Neuron (in vitro differentiated cells): ENCODE data around the gene LRRC17.
"Not testable (repeated sequence)": the region's sequence is repeated elsewhere in the genome, so short reads cannot be mapped to it uniquely, and the experiment has no call there.

Experiments
- H2AFZ ChIP-seq: one replicate; pipeline ENCODE4 v1.6.1; 2013; ENCODE audit warnings: low read depth, mild to moderate bottlenecking, inconsistent platforms, low read length, moderate library complexity
- H3K27me3 ChIP-seq: one replicate; pipeline ENCODE4 v1.6.1; 2013; ENCODE audit warnings: low read length; ENCODE audit not compliant: insufficient read depth
- H3K36me3 ChIP-seq: one replicate; pipeline ENCODE4 v1.6.1; 2013; ENCODE audit warnings: low read length; ENCODE audit not compliant: insufficient read depth
- H3K4me1 ChIP-seq: one replicate; pipeline ENCODE4 v1.6.1; 2013; ENCODE audit warnings: low read length; ENCODE audit not compliant: insufficient read depth
- H3K4me3 ChIP-seq: 2 replicates; pipeline ENCODE4 v1.5.1; 2013; ENCODE audit warnings: mild to moderate bottlenecking, low read length, moderate library complexity
- H3K9me3 ChIP-seq: one replicate; pipeline ENCODE4 v1.6.1; 2013; ENCODE audit warnings: low read length

LRRC17 gene

DNA sequence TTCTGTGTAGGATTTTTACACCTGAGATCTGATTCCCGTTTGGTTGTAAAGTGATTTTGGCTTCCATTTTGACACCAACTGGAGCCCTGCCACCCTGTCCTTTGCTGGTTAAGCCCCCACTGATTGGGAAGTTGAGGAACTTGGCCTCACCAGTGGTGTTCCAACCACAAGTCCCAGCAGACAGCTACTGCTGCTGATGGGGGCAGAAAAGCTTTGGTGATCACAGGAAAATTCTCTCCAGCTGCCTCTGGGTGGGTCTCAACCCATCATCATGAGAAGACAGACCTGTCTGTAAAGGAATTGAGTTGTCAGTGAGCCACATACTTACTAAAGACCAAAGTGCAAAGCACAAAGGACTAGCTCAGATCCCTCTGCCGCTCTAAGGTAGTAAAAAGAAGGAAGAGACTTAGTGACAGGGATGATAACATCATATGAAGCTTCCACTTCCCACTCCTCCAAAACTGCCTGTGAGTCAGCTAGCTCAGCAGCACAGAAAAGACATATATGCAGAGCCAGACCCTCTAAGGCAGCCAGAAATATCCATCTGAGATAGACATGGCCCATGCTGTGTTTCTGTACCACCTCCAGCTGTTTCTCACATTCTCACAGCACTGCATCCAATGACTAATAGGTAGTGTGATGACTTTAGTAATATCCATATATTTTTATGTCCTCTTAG is 22.4 kb upstream of the LRRC17 start:
- Histone ChIP-seq H3K4me1 (peaks cover 3% of the 10 kb centered on the region), H3K4me3 (no peak overlapping the region)

DNA sequence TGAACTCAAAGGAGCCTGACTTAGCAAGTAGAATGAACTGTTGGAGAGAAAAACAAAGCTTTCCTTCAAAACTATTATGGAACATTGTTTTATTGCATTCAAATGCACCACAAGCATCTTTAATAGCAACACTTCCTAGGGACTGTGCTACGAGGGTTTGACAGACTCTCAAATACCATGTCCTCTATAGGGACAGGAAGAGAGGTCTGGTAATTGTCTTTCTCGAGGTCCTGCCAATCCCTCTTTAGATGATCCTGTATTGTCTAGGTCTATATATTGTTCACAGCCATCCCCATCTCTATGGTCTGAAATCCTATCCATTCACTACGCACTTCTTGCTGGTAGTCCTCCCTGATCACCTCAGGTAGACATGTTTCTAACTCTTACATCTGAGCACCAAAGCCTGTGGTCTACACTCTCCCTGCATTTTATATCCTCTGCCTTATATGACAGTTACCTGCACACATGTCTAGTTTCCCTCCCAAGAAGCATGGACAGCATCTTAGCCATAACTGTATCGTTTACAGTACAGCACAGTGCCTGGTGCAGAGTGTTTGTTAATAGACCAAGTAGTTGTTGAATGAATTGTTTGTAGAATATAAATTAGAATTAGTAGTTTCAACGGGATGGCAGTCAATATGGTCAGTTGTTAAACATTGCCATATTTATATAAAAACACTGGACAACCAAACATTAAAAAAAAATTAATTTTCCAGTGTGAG is 21.7 kb upstream of the LRRC17 start:
- Histone ChIP-seq H2AFZ (no peak overlapping the region), H3K4me1 (peaks cover 3% of the 10 kb centered on the region), H3K36me3 (no peaks in the 10 kb centered on the region), H3K4me3 (no peak overlapping the region), H3K9me3 (no peaks in the 10 kb centered on the region), H3K27me3 (no peaks in the 10 kb centered on the region)

More for the DNA sequence above, 22.4 kb upstream of the LRRC17 start:
- H3K36me3 ChIP-seq, result no peaks in the 10 kb centered on the region
- H3K27me3 ChIP-seq, result no peaks in the 10 kb centered on the region
- H2AFZ ChIP-seq, result no peak overlapping the region
- H3K9me3 ChIP-seq, result no peaks in the 10 kb centered on the region

GRCh38 chr7:102891693-102892261 is 21.0 kb upstream of the LRRC17 start:
- no peak overlapping the region for H2AFZ ChIP-seq
- no peaks in the 10 kb centered on the region for H3K9me3 ChIP-seq
- peaks cover 3% of the 10 kb centered on the region for H3K4me1 ChIP-seq
- no peak overlapping the region for H3K4me3 ChIP-seq
- H3K27me3 ChIP-seq, result no peaks in the 10 kb centered on the region
- no peaks in the 10 kb centered on the region for H3K36me3 ChIP-seq

GRCh38 chr7:102892631-102893278 is 20.0 kb upstream of the LRRC17 start:
- no peaks in the 10 kb centered on the region for H3K9me3 ChIP-seq
- no peak overlapping the region for H2AFZ ChIP-seq
- no peaks in the 10 kb centered on the region for H3K4me1 ChIP-seq
- H3K4me3 ChIP-seq, result no peak overlapping the region
- no peaks in the 10 kb centered on the region for H3K27me3 ChIP-seq
- H3K36me3 ChIP-seq, result no peaks in the 10 kb centered on the region

DNA sequence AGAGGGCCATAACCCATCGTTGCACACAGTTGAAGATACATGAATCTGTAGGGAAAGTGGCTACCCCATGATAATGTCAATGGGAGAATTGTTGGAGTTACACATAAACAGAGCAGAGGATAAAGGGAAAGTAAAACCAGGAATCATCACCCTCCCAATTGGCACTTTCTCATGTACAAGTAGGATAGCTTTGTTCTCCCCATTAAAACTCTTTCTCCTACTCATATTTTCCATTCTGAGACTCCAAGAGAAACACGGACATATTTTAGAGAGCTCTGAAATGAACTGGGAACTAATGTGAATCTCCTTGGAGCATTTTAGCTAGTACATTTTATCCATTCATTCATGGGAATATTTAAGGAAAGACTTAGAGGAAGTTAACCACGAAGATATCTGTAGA is 17.2 kb upstream of the LRRC17 start:
- Histone ChIP-seq H3K9me3 (no peaks in the 10 kb centered on the region), H3K4me1 (no peaks in the 10 kb centered on the region), H2AFZ (no peak overlapping the region), H3K36me3 (no peaks in the 10 kb centered on the region), H3K4me3 (no peak overlapping the region), H3K27me3 (no peaks in the 10 kb centered on the region)

GRCh38 chr7:102896585-102896984 is 16.2 kb upstream of the LRRC17 start:
- H3K36me3 ChIP-seq, result no peaks in the 10 kb centered on the region
- H3K27me3 ChIP-seq, result no peaks in the 10 kb centered on the region
- no peaks in the 10 kb centered on the region for H3K9me3 ChIP-seq
- H3K4me3 ChIP-seq, result no peak overlapping the region
- H2AFZ ChIP-seq, result no peak overlapping the region
- H3K4me1 ChIP-seq, result no peaks in the 10 kb centered on the region

DNA sequence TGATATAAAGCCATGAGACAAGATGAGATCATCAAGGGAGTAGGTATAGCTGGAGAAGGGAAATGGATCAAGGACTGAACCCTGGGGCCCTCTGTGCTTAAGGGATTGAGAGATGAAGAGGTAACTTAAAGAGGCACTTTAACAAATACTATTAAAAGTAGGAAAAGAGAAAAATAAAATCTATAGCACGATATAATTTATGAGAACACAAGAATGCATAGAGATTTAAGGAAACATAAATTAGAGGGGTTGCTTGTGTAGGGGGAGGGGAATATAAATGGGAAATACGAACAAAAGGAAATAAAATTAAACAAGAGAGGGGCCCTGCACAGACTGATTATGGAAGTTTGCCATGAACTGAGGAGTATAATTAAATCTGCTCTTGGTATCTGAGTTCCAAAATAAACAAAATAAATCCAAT is 15.6 kb upstream of the LRRC17 start:
- no peaks in the 10 kb centered on the region for H3K36me3 ChIP-seq
- H3K9me3 ChIP-seq, result no peaks in the 10 kb centered on the region
- no peak overlapping the region for H2AFZ ChIP-seq
- H3K27me3 ChIP-seq, result no peaks in the 10 kb centered on the region
- no peaks in the 10 kb centered on the region for H3K4me1 ChIP-seq
- H3K4me3 ChIP-seq, result no peak overlapping the region

DNA sequence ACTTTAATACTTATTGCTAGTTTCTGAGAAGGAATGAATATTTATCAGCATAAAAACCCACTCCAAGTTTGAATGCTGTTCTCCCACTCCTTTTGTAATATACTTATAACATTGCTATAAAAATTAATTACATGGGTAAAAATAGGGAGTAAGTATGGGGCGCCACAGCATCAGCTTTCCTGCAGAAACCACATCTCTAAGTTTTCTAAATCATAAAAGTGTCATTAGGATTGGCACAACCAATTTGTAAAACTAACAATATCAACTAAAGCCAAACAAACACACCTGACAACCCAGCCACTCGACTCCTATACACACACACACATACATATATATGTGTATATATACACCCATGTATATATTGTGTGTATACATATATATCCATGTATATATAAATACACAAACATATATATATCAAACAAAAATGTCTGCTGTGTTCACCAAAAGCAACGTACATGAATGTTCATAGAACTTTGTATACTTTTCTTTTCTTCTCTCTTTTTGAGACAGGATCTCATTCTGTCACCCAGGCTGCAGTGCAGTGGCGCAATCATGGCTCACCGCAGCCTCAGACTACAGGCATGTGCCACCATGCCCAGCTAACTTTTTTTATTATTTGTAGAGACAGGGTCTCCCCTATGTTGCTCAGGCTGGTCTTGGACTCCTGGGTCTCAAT is 14.8 kb upstream of the LRRC17 start:
- Histone ChIP-seq H3K9me3 (no peaks in the 10 kb centered on the region), H3K36me3 (no peaks in the 10 kb centered on the region), H2AFZ (no peak overlapping the region), H3K4me3 (no peak overlapping the region), H3K27me3 (no peaks in the 10 kb centered on the region), H3K4me1 (no peaks in the 10 kb centered on the region)

DNA sequence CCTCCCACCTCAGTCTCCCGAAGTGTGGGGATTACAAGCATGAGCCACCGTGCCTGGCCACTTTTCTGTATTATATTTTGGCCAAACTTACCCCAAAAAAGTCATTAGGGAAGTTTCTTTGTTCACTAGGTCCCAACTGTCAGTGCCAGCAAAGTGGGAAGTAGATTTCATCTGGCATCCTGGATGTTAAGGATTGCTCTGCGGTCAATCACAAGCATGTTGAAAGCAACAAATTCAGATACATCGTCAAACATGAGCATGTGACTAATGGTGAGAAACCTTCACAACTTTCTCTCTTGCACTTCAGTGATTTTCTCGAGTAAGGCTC is 14.3 kb upstream of the LRRC17 start:
- Histone ChIP-seq H3K4me1 (no peaks in the 10 kb centered on the region), H3K9me3 (no peaks in the 10 kb centered on the region), H2AFZ (no peak overlapping the region), H3K4me3 (no peak overlapping the region), H3K27me3 (no peaks in the 10 kb centered on the region), H3K36me3 (no peaks in the 10 kb centered on the region)

DNA sequence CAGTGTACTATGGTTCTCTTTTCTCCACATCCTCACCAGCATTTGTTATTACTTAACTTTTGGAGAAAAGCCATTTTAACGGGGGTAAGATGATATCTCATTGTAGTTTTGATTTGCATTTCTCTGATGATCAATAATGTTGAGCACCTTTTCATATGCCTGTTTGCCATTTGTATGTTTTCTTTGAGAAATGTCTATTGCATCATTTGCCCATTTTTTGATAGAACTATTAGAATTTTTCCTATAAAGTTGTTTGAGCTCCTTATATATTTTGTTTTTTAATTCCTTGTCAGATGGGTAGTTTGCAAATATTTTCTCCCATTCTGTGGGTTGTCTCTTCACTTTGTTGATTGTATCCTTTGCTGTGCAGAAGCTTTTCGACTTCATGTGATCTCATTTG is 10.7 kb upstream of the LRRC17 start:
- not testable (repeated sequence) for H3K4me1 ChIP-seq, H3K36me3 ChIP-seq, H3K27me3 ChIP-seq, H3K9me3 ChIP-seq, H3K4me3 ChIP-seq, H2AFZ ChIP-seq

- not testable (repeated sequence) for H3K36me3 ChIP-seq, H3K27me3 ChIP-seq, H2AFZ ChIP-seq, H3K4me3 ChIP-seq, H3K9me3 ChIP-seq, H3K4me1 ChIP-seq
Observed at GRCh38 chr7:102903576-102903975, 9.2 kb upstream of the LRRC17 start.

GRCh38 chr7:102908676-102909075 is 4.1 kb upstream of the LRRC17 start:
- Histone ChIP-seq H3K4me3 (no peak overlapping the region), H3K9me3 (peaks cover 3% of the 10 kb centered on the region), H2AFZ (no peak overlapping the region), H3K36me3 (no peaks in the 10 kb centered on the region), H3K27me3 (no peaks in the 10 kb centered on the region), H3K4me1 (peaks cover 11% of the 10 kb centered on the region)

DNA sequence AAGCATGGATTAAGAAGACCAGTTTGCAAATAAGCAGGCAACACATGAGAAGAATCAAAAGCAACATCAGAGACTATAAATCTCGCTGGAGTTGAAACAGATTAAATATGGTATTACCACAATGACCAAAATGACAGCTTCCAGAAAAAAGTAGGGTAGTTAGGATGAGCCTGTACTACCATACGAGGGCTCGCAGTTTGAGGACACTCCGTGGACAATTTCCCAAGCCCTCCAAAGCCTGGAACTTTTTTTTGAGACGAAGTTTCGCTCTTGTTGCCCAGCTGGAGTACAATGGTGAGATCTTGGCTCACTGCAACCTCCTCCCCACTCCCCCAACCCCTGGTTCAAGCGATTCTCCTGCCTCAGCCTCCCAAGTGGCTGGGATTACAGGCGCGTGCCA is 1.0 kb downstream of the LRRC17 start:
- peaks cover 3% of the 10 kb centered on the region for H3K9me3 ChIP-seq
- peaks cover 14% of the 10 kb centered on the region for H3K4me1 ChIP-seq
- H3K36me3 ChIP-seq, result no peaks in the 10 kb centered on the region
- H2AFZ ChIP-seq, result peak overlapping the region; percentile 38
- peak overlapping the region; percentile 52 for H3K4me3 ChIP-seq
- no peaks in the 10 kb centered on the region for H3K27me3 ChIP-seq
